ENCODE measurements around the gene HK2. TPM values are rescaled to one million over a fixed set of nuclear protein-coding genes. Genes with fewer than 3 reads are reported as not detected.

HK2 gene
- total RNA-seq, 1 donor from 2014 or later: 16.9 TPM

DNA sequence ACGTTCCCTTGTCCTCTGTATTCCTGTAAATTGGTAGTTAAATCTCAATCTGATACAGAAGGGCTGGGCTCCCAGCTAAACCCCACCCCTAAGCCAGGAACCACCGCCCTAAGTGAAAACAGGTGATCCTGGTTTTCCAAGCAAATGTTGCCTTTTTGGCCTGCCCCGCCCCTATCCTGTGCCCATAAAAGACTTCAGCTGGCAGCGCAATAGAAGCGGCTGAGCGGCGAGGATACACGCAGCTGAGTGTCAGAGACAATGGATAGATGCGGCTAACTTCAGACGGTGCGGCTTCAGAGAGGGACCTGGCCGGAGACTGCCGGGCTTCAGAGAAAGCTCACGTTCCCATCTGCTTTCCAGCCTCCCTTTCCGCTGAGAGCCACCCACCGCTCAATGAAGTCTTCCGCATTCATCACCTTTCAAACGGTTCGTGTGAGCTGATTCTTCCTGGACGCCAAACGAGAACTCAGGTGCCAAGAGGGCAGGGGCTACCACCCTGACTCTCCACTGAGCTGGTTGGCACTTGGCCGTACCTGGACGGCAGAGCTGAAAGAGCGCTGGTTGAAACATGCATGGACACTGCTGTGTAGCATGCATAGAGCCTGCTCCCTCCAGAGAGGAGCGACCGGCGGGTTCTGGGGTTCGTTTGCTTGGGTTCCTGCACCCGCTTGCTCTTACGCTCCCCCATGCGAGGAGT, 75.0 kb downstream of the HK2 start:
- TF ChIP-seq, protein P1, sequence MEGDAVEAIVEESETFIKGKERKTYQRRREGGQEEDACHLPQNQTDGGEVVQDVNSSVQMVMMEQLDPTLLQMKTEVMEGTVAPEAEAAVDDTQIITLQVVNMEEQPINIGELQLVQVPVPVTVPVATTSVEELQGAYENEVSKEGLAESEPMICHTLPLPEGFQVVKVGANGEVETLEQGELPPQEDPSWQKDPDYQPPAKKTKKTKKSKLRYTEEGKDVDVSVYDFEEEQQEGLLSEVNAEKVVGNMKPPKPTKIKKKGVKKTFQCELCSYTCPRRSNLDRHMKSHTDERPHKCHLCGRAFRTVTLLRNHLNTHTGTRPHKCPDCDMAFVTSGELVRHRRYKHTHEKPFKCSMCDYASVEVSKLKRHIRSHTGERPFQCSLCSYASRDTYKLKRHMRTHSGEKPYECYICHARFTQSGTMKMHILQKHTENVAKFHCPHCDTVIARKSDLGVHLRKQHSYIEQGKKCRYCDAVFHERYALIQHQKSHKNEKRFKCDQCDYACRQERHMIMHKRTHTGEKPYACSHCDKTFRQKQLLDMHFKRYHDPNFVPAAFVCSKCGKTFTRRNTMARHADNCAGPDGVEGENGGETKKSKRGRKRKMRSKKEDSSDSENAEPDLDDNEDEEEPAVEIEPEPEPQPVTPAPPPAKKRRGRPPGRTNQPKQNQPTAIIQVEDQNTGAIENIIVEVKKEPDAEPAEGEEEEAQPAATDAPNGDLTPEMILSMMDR (IDR thresholded peaks at IDR 0.05; ENCODE audit: unreplicated experiment): no peak
- Mint-ChIP-seq H3K36me3 (no peaks in the 10 kb centered on the region), H3K9me3 (peaks cover 6% of the 10 kb centered on the region), H3K27me3 (ENCODE audit: low read depth) (peaks cover 28% of the 10 kb centered on the region), H3K4me3 (peak overlapping the region; percentile 42), H3K27ac (no peak overlapping the region), H3K4me1 (peaks cover 6% of the 10 kb centered on the region)
- no peak for DNase-seq (ENCODE audit: low spot score in 2 of 2, unreplicated experiment in 2 of 2)

DNA sequence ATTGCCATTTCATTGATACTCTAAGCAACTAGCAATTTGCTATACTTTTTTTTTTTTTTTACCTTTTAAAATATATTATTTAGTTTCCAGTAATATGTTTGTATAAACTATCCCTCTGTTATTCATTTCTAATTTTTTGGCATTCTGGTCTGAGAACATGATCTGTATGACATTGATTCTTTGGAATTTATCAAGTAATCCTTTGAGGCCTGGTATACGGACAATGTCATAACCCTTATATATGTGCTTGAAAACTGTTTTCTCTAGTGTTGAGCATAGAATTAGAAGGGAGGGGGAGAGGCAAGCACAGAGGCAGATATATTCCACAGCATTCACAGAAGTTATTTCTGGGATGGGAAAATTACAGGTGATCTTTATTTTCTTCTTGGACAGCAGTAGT, 76.3 kb downstream of the HK2 start:
- Mint-ChIP-seq H3K4me1 (peaks cover 6% of the 10 kb centered on the region), H3K27ac (no peak overlapping the region), H3K36me3 (no peaks in the 10 kb centered on the region), H3K9me3 (peaks cover 6% of the 10 kb centered on the region), H3K27me3 (ENCODE audit: low read depth) (peaks cover 34% of the 10 kb centered on the region), H3K4me3 (no peak overlapping the region)
- no peak for DNase-seq (ENCODE audit: low spot score in 2 of 2, unreplicated experiment in 2 of 2)
- TF ChIP-seq, protein P1 (IDR thresholded peaks at IDR 0.05; ENCODE audit: unreplicated experiment): no peak

DNA sequence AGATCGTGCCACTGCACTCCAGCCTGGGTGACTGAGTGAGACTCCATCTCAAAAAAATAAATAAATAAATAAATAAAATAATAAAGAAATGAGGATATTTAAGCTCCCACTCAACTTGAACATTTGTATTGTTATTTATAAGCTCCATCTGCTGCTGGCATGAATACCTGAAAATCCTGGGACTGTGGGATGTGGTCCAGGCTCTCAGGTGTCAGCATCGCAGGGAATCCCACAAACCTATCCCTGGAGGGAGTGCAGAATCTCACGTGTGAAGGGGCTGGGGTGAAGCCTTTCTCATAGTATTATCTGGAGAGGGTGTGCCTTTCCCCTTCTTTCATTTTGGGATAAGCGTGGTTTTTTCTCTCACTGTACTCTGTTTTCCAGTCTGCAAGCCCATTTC, 77.1 kb downstream of the HK2 start:
- no peak overlapping the region for H3K4me3 Mint-ChIP-seq
- H3K4me1 Mint-ChIP-seq: peaks cover 6% of the 10 kb centered on the region
- no peak overlapping the region for H3K27ac Mint-ChIP-seq
- TF ChIP-seq, protein P1 (IDR thresholded peaks at IDR 0.05; ENCODE audit: unreplicated experiment): no peak
- H3K9me3 Mint-ChIP-seq: peaks cover 6% of the 10 kb centered on the region
- DNase-seq (ENCODE audit: low spot score in 2 of 2, unreplicated experiment in 2 of 2): no peak
- H3K36me3 Mint-ChIP-seq: no peaks in the 10 kb centered on the region
- H3K27me3 Mint-ChIP-seq (ENCODE audit: low read depth): peaks cover 34% of the 10 kb centered on the region

DNA sequence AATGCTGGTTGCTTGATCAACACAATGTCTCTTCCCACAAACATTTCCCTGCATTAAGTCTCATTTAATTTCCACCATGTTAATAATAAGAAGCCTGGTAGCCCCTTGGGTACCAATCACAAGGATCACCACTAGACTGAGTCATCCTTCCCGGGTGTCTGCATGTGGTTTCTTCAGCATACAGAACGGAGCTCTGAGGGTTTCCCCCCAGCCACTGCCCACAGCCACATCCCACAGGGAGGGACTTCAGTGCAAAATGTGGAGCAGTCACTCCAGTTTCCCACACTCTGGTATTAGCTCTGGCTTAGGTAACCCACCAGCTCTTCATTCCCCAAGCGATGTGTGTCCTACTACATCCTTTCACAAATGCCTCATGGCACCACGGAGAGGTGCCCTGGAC, 81.8 kb downstream of the HK2 start:
- peaks cover 9% of the 10 kb centered on the region for H3K4me1 Mint-ChIP-seq
- no peak for DNase-seq (ENCODE audit: low spot score in 2 of 2, unreplicated experiment in 2 of 2)
- H3K36me3 Mint-ChIP-seq: no peaks in the 10 kb centered on the region
- H3K4me3 Mint-ChIP-seq: no peak overlapping the region
- no peaks in the 10 kb centered on the region for H3K9me3 Mint-ChIP-seq
- TF ChIP-seq, protein P1 (IDR thresholded peaks at IDR 0.05; ENCODE audit: unreplicated experiment): no peak
- peaks cover 20% of the 10 kb centered on the region for H3K27me3 Mint-ChIP-seq (ENCODE audit: low read depth)
- H3K27ac Mint-ChIP-seq: no peak overlapping the region

DNA sequence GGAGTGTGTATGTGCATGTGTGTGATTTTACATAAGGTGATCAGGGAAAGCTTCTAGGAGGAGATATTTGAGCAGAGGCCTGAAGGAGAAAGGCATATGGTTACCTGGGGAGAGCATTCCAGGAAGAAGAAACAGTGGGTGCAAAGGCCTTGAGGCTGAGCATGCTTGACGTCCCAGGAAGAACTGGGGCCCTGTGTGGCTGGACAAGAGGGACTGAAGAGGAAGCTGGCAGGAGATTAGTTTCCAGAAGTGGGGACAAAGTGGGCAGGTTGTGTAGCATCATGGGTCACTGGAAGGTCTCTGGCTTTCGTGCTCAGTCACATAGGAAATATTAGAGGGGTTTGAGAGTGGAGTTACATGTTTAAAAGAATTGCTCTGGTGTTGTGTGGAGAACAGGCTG, 82.5 kb downstream of the HK2 start:
- no peak overlapping the region for H3K27ac Mint-ChIP-seq
- no peak overlapping the region for H3K4me3 Mint-ChIP-seq
- peaks cover 9% of the 10 kb centered on the region for H3K4me1 Mint-ChIP-seq
- DNase-seq (ENCODE audit: low spot score in 2 of 2, unreplicated experiment in 2 of 2): no peak
- peaks cover 3% of the 10 kb centered on the region for H3K9me3 Mint-ChIP-seq
- TF ChIP-seq, protein P1 (IDR thresholded peaks at IDR 0.05; ENCODE audit: unreplicated experiment): no peak
- peaks cover 25% of the 10 kb centered on the region for H3K27me3 Mint-ChIP-seq (ENCODE audit: low read depth)
- H3K36me3 Mint-ChIP-seq: no peaks in the 10 kb centered on the region

Measured in mesothelial cell of epicardium (in vitro differentiated cells).